Kidney epithelial cell (primary cell): ENCODE data around the gene CLCN4. TPM values are rescaled to one million over a fixed set of nuclear protein-coding genes. Genes with fewer than 3 reads are reported as not detected.

Experiments used
- DNase-seq: peaks from one replicate; pipeline ENCODE4 v3.0.0-alpha.2; 2010; ENCODE audit warnings: low read depth
- H3K27me3 ChIP-seq: 2 replicates; pipeline ENCODE4 v1.6.0; 2011; ENCODE audit warnings: low read length; ENCODE audit not compliant: control insufficient read depth, insufficient read depth
- H3K36me3 ChIP-seq: 2 replicates; pipeline ENCODE4 v1.5.1; 2011; ENCODE audit warnings: low read length; ENCODE audit not compliant: control insufficient read depth, insufficient read depth
- H3K4me3 ChIP-seq: 2 replicates; pipeline ENCODE4 v1.5.1; 2011; ENCODE audit warnings: low read depth, mild to moderate bottlenecking, control low read depth, low read length
- total RNA-seq: library from RNA; depleted of rRNA; stranded (reverse); fragments of >200 nt; gene quantifications from 2 replicates; pipeline ENCODE4 v1.2.3, GENCODE V29; 2015
- TF ChIP-seq, protein P1 (sequence below): IDR thresholded peaks from 2 replicates; pipeline ENCODE4 v1.5.1; 2011; ENCODE audit warnings: mild to moderate bottlenecking, moderate library complexity, low read length, control low read depth, inconsistent platforms; ENCODE audit not compliant: insufficient read depth, poor library complexity, severe bottlenecking

Gene CLCN4
- total RNA-seq, 1 donor from 2014 or later, result 7.3 TPM

DNA sequence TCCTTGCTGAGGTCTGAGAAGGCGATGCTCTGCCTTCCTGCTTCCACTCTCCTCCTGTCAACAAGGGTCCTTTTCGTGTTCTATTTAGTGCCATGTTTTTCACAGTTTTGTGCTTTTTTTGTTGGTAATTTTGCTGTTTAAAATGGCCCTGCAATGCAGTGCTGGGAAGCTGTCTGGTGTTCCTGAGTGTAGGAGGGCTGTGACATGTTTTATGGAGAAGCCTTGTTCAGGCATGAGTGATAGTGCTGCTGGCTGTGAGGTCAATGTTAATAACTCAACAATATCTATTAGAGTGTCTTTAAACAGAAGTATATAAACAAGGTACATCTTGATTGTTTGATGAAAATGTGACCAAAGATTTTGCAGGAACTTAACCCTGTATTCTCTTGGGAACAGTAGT lies 27.6 kb downstream of the CLCN4 start:
- DNase-seq, result no peak
- TF ChIP-seq, protein P1, sequence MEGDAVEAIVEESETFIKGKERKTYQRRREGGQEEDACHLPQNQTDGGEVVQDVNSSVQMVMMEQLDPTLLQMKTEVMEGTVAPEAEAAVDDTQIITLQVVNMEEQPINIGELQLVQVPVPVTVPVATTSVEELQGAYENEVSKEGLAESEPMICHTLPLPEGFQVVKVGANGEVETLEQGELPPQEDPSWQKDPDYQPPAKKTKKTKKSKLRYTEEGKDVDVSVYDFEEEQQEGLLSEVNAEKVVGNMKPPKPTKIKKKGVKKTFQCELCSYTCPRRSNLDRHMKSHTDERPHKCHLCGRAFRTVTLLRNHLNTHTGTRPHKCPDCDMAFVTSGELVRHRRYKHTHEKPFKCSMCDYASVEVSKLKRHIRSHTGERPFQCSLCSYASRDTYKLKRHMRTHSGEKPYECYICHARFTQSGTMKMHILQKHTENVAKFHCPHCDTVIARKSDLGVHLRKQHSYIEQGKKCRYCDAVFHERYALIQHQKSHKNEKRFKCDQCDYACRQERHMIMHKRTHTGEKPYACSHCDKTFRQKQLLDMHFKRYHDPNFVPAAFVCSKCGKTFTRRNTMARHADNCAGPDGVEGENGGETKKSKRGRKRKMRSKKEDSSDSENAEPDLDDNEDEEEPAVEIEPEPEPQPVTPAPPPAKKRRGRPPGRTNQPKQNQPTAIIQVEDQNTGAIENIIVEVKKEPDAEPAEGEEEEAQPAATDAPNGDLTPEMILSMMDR, result no peak
- Histone ChIP-seq H3K36me3 (no peaks in the 10 kb centered on the region), H3K27me3 (no peaks in the 10 kb centered on the region), H3K4me3 (no peak overlapping the region)

DNA sequence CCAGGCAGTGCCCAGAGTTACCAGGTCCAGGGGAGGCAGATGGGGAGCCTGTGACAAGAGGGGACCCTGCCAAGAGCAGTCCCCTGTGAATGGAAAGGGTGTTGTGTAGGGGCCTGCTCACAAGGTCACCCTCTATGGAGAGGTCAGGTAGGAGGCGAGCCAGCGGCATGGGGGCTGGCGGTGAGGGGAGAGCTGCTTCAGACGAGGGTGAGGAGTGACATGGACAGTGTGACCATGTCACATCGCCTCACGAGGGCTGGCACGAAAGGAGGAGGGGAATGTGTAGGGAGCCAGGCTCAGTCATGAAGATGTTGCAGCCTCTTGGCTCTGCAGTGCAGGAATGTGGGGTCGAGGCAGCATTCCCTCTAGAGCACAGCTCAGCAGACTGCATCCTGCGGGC lies 29.6 kb downstream of the CLCN4 start:
- TF ChIP-seq, protein P1, result no peak
- H3K4me3 ChIP-seq, result no peak overlapping the region
- no peak for DNase-seq
- H3K27me3 ChIP-seq, result no peaks in the 10 kb centered on the region
- H3K36me3 ChIP-seq, result no peaks in the 10 kb centered on the region

DNA sequence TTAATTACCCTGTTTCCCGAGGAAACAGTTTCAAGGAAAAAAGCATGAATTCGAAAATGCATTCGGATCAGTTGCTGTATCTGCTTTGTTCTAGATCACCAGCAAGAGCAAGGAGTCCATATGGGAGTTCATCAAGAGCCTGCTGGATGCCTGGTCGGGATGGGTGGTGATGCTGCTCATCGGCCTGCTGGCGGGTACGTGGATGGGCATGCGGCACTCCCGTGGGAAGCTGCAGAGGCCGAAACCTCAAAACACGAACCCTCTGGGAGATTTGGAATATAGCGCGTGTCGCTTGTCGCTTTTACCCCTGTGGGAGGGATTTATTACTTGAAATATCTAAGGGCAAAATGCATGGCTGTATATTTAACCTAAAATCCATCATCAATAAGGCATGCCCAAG lies 30.6 kb downstream of the CLCN4 start:
- Histone ChIP-seq H3K36me3 (no peaks in the 10 kb centered on the region), H3K27me3 (no peaks in the 10 kb centered on the region), H3K4me3 (no peak overlapping the region)
- no peak for DNase-seq
- TF ChIP-seq, protein P1, result no peak

DNA sequence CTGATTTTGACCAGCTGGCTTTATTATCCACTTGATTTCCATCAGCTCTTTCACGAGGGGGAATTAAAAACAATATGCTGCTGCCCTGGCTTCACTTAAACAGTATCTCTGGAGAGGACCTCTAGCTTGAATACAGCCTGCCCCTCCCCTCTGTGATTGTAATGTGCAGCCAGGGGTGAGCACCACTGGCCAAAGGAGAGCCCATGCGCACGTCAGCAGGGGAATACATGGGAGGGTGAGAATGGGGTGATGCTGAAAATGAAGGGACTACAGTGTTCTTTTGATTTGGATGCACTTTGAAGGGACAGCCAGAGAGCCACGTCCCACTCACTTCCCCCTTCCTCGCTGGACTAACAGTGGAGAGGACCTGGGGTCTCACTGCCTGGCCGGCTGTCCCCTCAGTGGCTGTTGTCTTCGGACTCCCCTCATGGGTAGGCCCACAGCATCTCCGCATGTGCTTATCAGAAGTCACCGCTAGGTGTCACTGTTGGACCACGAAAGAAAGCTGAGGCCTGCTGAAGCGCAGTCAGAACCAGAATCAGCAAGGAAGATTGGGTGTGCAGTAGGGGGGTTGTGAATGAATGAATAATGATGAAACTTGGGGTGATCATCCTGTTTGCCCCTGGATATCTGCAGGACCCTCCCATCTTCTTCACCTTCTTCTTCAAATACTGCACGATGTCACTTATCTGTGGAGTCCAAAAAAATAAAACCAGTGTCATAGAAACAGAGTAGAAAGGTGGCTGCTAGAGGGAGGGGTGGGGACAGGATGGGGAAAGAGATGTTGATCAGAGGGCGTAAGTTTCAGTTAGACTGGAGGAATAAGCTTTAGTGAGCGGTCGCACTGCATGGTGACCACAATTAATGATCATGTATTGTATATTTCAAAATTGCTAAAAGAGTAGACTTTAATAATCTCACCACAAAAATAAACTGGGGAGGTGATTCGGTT lies 32.8 kb downstream of the CLCN4 start:
- Histone ChIP-seq H3K36me3 (no peaks in the 10 kb centered on the region), H3K4me3 (no peak overlapping the region), H3K27me3 (no peaks in the 10 kb centered on the region)
- TF ChIP-seq, protein P1, result peak; percentile 65
- no peak for DNase-seq

DNA sequence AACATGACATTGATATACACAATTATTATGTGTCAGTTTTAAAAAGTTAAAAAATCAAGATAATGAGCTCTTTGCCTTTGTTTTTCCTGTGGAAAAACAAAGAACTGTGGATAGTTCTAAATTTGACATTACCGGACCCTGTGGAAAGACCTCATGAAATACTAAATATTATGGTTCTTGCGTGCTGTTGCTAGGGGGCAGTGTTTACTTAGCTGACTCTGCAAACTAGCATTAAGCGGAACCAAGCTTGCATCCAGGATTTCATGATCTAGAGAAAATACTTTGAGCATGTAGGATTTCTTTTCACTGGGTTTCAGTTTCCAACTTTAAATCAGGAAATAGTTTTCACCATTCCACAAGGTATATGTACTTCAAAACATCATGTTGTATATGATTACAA lies 33.6 kb downstream of the CLCN4 start:
- no peak for DNase-seq
- no peaks in the 10 kb centered on the region for H3K36me3 ChIP-seq
- TF ChIP-seq, protein P1, result peak; percentile 46
- H3K27me3 ChIP-seq, result no peaks in the 10 kb centered on the region
- no peak overlapping the region for H3K4me3 ChIP-seq

DNA sequence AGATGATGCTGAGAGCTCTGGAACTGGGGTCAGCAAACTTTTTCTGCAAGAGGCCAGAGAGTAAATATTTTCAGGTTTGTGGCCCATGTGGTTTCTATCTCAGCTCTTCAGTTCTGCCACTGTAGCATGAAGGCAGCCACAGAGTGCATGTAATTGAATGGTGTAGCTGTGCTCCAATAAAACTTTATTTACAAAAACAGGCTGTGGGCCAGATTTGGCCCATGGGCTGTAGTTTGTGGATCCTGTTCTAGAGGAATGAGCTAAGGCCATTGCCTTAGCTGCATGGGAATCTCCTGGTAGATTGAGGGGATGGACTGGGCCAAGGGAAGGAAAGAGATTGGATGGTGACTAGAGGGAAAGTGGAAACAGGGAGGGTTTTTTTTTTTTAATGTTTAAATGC lies 36.8 kb downstream of the CLCN4 start:
- no peak overlapping the region for H3K4me3 ChIP-seq
- no peaks in the 10 kb centered on the region for H3K36me3 ChIP-seq
- no peak for DNase-seq
- TF ChIP-seq, protein P1, result no peak
- no peaks in the 10 kb centered on the region for H3K27me3 ChIP-seq
